Fibroblast of lung (primary cell): ENCODE measurements around the gene RAB10. TPM values are rescaled to one million over a fixed set of nuclear protein-coding genes. Genes with fewer than 3 reads are reported as not detected.

Source experiments
- DNase-seq, 2 donors: peaks; one replicate each; pipeline versions ENCODE4 v3.0.0 to v3.0.0-alpha.2; 2010; ENCODE audit warnings: low read depth in 2 of 2
- H2AFZ ChIP-seq: 2 replicates; pipeline ENCODE4 v1.5.1; 2012; ENCODE audit warnings: low read length, control low read depth, inconsistent platforms
- H3K27ac ChIP-seq: 2 replicates; pipeline ENCODE4 v1.5.1; 2011; ENCODE audit warnings: low read length, control low read depth; ENCODE audit not compliant: insufficient read depth
- H3K27me3 ChIP-seq: 2 replicates; pipeline ENCODE4 v1.5.1; 2011; ENCODE audit warnings: mild to moderate bottlenecking, low read length; ENCODE audit not compliant: control insufficient read depth, insufficient read depth
- H3K36me3 ChIP-seq: 2 replicates; pipeline ENCODE4 v1.5.1; 2011; ENCODE audit warnings: low read length; ENCODE audit not compliant: control insufficient read depth, insufficient read depth
- H3K4me1 ChIP-seq: 2 replicates; pipeline ENCODE4 v1.5.1; 2011; ENCODE audit warnings: low read length; ENCODE audit not compliant: control insufficient read depth, insufficient read depth; ENCODE audit errors: extremely low read depth
- H3K4me2 ChIP-seq: 2 replicates; pipeline ENCODE4 v1.5.1; 2011; ENCODE audit warnings: low read length, control low read depth; ENCODE audit not compliant: insufficient read depth; ENCODE audit errors: extremely low read depth
- H3K4me3 ChIP-seq, 4 experiments: fragments of 200-600 bp in 1 of 4; sonication (generic) in 1 of 4; replicated peaks in 1 of 4; 2 replicates each; pipeline ENCODE4 v1.5.1; 2011 to 2016; ENCODE audit warnings: low read length in 4 of 4, low read depth in 3 of 4, mild to moderate bottlenecking in 3 of 4, control low read depth in 2 of 4, inconsistent platforms in 1 of 4, mixed read lengths in 1 of 4; ENCODE audit not compliant: insufficient read depth in 1 of 4; ENCODE audit errors: control extremely low read depth in 1 of 4
- H3K79me2 ChIP-seq: 2 replicates; pipeline ENCODE4 v1.5.1; 2012; ENCODE audit warnings: mild to moderate bottlenecking, low read length, inconsistent platforms; ENCODE audit not compliant: control insufficient read depth, insufficient read depth
- H3K9ac ChIP-seq: 2 replicates; pipeline ENCODE4 v1.5.1; 2011; ENCODE audit warnings: mild to moderate bottlenecking, low read length, control low read depth; ENCODE audit not compliant: insufficient read depth
- H3K9me3 ChIP-seq: 2 replicates; pipeline ENCODE4 v1.5.1; 2012; ENCODE audit warnings: low read depth, low read length; ENCODE audit not compliant: control insufficient read depth, insufficient read depth
- H4K20me1 ChIP-seq: 2 replicates; pipeline ENCODE4 v1.5.1; 2011; ENCODE audit warnings: low read length; ENCODE audit not compliant: control insufficient read depth, insufficient read depth; ENCODE audit errors: extremely low read depth
- CTCF ChIP-seq, 2 donors: IDR thresholded peaks in 1 of 2; conservative IDR thresholded peaks in 1 of 2; 1 replicate in 1 of 2; 2 replicates in 1 of 2; pipeline ENCODE4 v1.5.1; 2011 to 2012; ENCODE audit warnings: low read length in 2 of 2, control low read depth in 1 of 2, inconsistent platforms in 1 of 2, low read depth in 1 of 2, mild to moderate bottlenecking in 1 of 2
- EZH2 ChIP-seq: IDR thresholded peaks from 2 replicates; pipeline ENCODE4 v1.5.1; 2012; ENCODE audit warnings: low read length, control low read depth, mild to moderate bottlenecking; ENCODE audit errors: missing control alignments
- polyA plus RNA-seq, 2 donors: library from polyadenylated mRNA; depleted of rRNA in 1 of 2; stranded (reverse) in 1 of 2; unstranded in 1 of 2; fragments of >200 nt; gene quantifications; 2 replicates each; pipeline ENCODE4 v1.2.1, GENCODE V29; 2011 to 2012; ENCODE audit warnings: missing spikeins in 1 of 2
- total RNA-seq: library from RNA; depleted of rRNA; stranded (reverse); fragments of >200 nt; gene quantifications from 2 replicates; pipeline ENCODE4 v1.2.1, GENCODE V29; 2014

Gene RAB10
- total and polyA plus RNA-seq, 2 donors (not counting 1 experiment from before 2014, with no cell fraction given) = 94.1 to 253 TPM

- H4K20me1 ChIP-seq = peaks cover 4% of the 10 kb centered on the region
- peak in 1 of 2 donors; percentile 22 for DNase-seq
These were observed 5.9 kb downstream of the RAB10 start for GRCh38 chr2:26039603-26040323.

GRCh38 chr2:26043109-26043508 lies 9.2 kb downstream of the RAB10 start:
- H4K20me1 ChIP-seq = no peaks in the 10 kb centered on the region
- no peak overlapping the region for H3K4me2 ChIP-seq
- TF ChIP-seq EZH2 (no peak), CTCF (conservative IDR thresholded peaks at IDR 0.05 in 1 of 2, IDR thresholded peaks at IDR 0.05 in 1 of 2; ENCODE audit: low read depth in 1 of 2, low read length in 2 of 2) (no peak)
- peaks cover 90% of the 10 kb centered on the region for H3K79me2 ChIP-seq
- no peak for DNase-seq
- no peaks in the 10 kb centered on the region for H3K27me3 ChIP-seq
- no peaks in the 10 kb centered on the region for H3K9me3 ChIP-seq
- no peaks in the 10 kb centered on the region for H3K4me1 ChIP-seq
- H3K36me3 ChIP-seq = no peaks in the 10 kb centered on the region
- H2AFZ ChIP-seq = no peak overlapping the region
- H3K27ac ChIP-seq = no peak overlapping the region
- no peak overlapping the region for H3K9ac ChIP-seq
- no peak overlapping the region for H3K4me3 ChIP-seq

More at GRCh38 chr2:26039603-26040323, 5.9 kb downstream of the RAB10 start:
- H3K27me3 ChIP-seq = no peaks in the 10 kb centered on the region
- no peak overlapping the region for H3K9ac ChIP-seq
- peaks cover 98% of the 10 kb centered on the region for H3K79me2 ChIP-seq
- H2AFZ ChIP-seq = no peak overlapping the region
- H3K36me3 ChIP-seq = peaks cover 1% of the 10 kb centered on the region
- no peaks in the 10 kb centered on the region for H3K9me3 ChIP-seq
- H3K27ac ChIP-seq = no peak overlapping the region
- H3K4me2 ChIP-seq = no peak overlapping the region
- no peak overlapping the region for H3K4me3 ChIP-seq
- no peak for TF ChIP-seq EZH2
- no peak for TF ChIP-seq CTCF (conservative IDR thresholded peaks at IDR 0.05 in 1 of 2, IDR thresholded peaks at IDR 0.05 in 1 of 2; ENCODE audit: low read depth in 1 of 2, low read length in 2 of 2)
- no peaks in the 10 kb centered on the region for H3K4me1 ChIP-seq

- Histone ChIP-seq H3K27me3 (no peaks in the 10 kb centered on the region), H3K36me3 (no peaks in the 10 kb centered on the region), H3K9me3 (no peaks in the 10 kb centered on the region), H3K9ac (no peak overlapping the region), H3K27ac (no peak overlapping the region), H3K4me1 (no peaks in the 10 kb centered on the region), H4K20me1 (no peaks in the 10 kb centered on the region), H3K4me2 (peak overlapping the region; percentile 33), H3K4me3 (peak overlapping the region in 2 of 4 experiments; percentile 3 to 4), H3K79me2 (peaks cover 90% of the 10 kb centered on the region), H2AFZ (no peak overlapping the region)
- peak; percentile 35 to 48 for DNase-seq
- TF ChIP-seq EZH2 (no peak), CTCF (conservative IDR thresholded peaks at IDR 0.05 in 1 of 2, IDR thresholded peaks at IDR 0.05 in 1 of 2; ENCODE audit: low read depth in 1 of 2, low read length in 2 of 2) (no peak)
These were observed 10.2 kb downstream of the RAB10 start for GRCh38 chr2:26043862-26044696.
